Progenitor cell of endocrine pancreas (in vitro differentiated cells): ENCODE data around the gene ANXA5. TPM values are rescaled to one million over a fixed set of nuclear protein-coding genes. Genes with fewer than 3 reads are reported as not detected.

Source experiments
- DNase-seq: peaks from one replicate; pipeline ENCODE4 v3.0.0; 2021; ENCODE audit warnings: low spot score; ENCODE audit not compliant: unreplicated experiment
- H3K27ac Mint-ChIP-seq: 2 replicates; pipeline ENCODE4 v1.8.0; 2021; ENCODE audit warnings: mild to moderate bottlenecking, moderate library complexity, mixed read lengths
- H3K27me3 Mint-ChIP-seq: 2 replicates; pipeline ENCODE4 v1.8.0; 2021; ENCODE audit warnings: mixed read lengths
- H3K36me3 Mint-ChIP-seq: 2 replicates; pipeline ENCODE4 v1.8.0; 2022; ENCODE audit warnings: mixed read lengths; ENCODE audit not compliant: insufficient read depth
- H3K4me1 Mint-ChIP-seq: 2 replicates; pipeline ENCODE4 v1.8.0; 2021; ENCODE audit warnings: low read depth, mixed read lengths
- H3K4me3 Mint-ChIP-seq: 2 replicates; pipeline ENCODE4 v1.8.0; 2021; ENCODE audit warnings: low read depth, mild to moderate bottlenecking, moderate library complexity, mixed read lengths
- H3K9me3 Mint-ChIP-seq: 2 replicates; pipeline ENCODE4 v1.8.0; 2021; ENCODE audit warnings: low read depth, mixed read lengths
- CTCF ChIP-seq: fragments of 200-600 bp; sonication (generic); IDR thresholded peaks from one replicate; pipeline ENCODE4 v1.5.0; 2021; ENCODE audit warnings: antibody characterized with exemption, mild to moderate bottlenecking; ENCODE audit not compliant: unreplicated experiment
- total RNA-seq: library from RNA; stranded (reverse); gene quantifications from 2 replicates; pipeline ENCODE4 v1.2.1, GENCODE V29; 2021

Gene ANXA5
- total RNA-seq, 1 donor from 2014 or later, result 203 TPM

DNA sequence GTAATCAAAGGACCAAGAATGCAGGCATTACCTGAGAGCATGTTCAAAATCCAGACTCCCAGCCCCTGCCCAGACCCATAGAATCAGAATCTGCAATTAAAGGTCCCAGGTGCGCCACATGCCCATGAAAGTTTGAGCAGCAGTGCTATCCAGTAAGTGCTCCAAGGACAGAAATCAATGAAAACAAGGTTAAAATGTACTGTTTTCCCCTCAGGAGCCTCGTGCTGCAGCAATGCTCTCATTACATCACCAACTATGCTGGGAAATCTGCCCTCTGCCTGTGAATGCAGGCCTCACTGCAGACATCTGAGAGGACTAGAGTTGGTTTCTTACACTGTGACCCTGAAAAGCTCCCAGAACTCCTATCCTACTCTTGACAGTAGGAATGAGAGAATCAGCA, 21.1 kb downstream of the ANXA5 start:
- Mint-ChIP-seq H3K4me3 (no peak overlapping the region), H3K9me3 (no peaks in the 10 kb centered on the region), H3K27ac (peak overlapping the region; percentile 33), H3K36me3 (peaks cover 34% of the 10 kb centered on the region), H3K4me1 (peaks cover 16% of the 10 kb centered on the region), H3K27me3 (no peaks in the 10 kb centered on the region)
- DNase-seq, result no peak
- peak; percentile 41 for TF ChIP-seq CTCF

- DNase-seq, result no peak
- H3K27ac Mint-ChIP-seq, result no peak overlapping the region
- H3K4me1 Mint-ChIP-seq, result peaks cover 16% of the 10 kb centered on the region
- no peak for TF ChIP-seq CTCF
- no peaks in the 10 kb centered on the region for H3K27me3 Mint-ChIP-seq
- no peak overlapping the region for H3K4me3 Mint-ChIP-seq
- peaks cover 31% of the 10 kb centered on the region for H3K36me3 Mint-ChIP-seq
- H3K9me3 Mint-ChIP-seq, result no peaks in the 10 kb centered on the region
Measured at GRCh38 chr4:121674696-121675095, 22.1 kb downstream of the ANXA5 start.

DNA sequence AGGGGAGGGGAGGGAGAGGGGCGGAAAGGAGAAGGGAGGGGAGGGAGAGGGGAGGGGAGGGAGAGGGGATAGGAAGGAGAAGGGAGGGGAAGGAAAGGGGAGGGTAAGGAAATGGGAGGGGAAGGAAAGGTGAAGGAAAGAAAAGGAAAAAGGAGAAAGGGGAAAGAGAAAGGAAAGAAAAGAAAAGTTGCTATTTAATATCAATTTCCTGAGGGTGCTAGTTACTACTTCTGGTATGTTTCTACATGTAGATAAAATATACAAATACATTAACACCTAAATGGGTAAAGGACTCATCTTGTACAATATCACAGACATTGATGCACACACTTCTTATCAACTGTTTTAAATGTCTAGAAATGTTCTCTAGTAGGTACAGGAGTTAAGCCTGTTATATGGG, 22.6 kb downstream of the ANXA5 start:
- Mint-ChIP-seq H3K27ac (no peak overlapping the region), H3K27me3 (no peaks in the 10 kb centered on the region), H3K36me3 (peaks cover 32% of the 10 kb centered on the region), H3K4me3 (no peak overlapping the region), H3K9me3 (no peaks in the 10 kb centered on the region), H3K4me1 (peaks cover 17% of the 10 kb centered on the region)
- no peak for DNase-seq
- no peak for TF ChIP-seq CTCF

DNA sequence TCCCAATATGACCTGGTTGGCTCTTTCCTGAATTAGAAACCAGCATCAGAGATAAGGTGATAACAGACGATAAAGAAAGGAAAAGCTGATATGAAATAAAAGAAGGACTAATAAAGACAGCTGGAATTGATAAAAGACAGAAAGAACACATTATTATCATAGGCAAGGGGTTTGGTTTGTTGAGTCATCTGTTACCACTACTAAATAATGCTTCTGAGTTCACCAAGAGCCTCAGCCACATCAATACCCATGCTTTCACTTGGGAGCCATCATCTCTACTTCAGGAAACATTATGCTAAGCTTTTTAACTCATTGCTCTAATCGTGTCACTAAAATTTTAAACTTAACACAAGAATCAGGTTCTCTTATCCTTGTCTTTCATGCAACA, 27.6 kb downstream of the ANXA5 start:
- H3K36me3 Mint-ChIP-seq, result peaks cover 24% of the 10 kb centered on the region
- no peak for TF ChIP-seq CTCF
- peaks cover 3% of the 10 kb centered on the region for H3K4me1 Mint-ChIP-seq
- DNase-seq, result no peak
- H3K27ac Mint-ChIP-seq, result peak overlapping the region; percentile 60
- H3K27me3 Mint-ChIP-seq, result no peaks in the 10 kb centered on the region
- no peak overlapping the region for H3K4me3 Mint-ChIP-seq
- H3K9me3 Mint-ChIP-seq, result no peaks in the 10 kb centered on the region

GRCh38 chr4:121668368-121669162, 28.2 kb downstream of the ANXA5 start:
- no peak for TF ChIP-seq CTCF
- Mint-ChIP-seq H3K27ac (no peak overlapping the region), H3K27me3 (no peaks in the 10 kb centered on the region), H3K4me3 (no peak overlapping the region), H3K4me1 (peaks cover 3% of the 10 kb centered on the region), H3K36me3 (peaks cover 25% of the 10 kb centered on the region), H3K9me3 (no peaks in the 10 kb centered on the region)
- no peak for DNase-seq
